H9 (cell line): ENCODE results near the gene FBXO5. TPM values are rescaled to one million over a fixed set of nuclear protein-coding genes. Genes with fewer than 3 reads are reported as not detected.

Experiments
- DNase-seq: peaks from one replicate; pipeline ENCODE4 v3.0.0-alpha.2; 2017
- H2AFZ ChIP-seq: one replicate; pipeline ENCODE4 v1.6.1; 2013; ENCODE audit warnings: mild to moderate bottlenecking, low read length, control low read depth, moderate library complexity
- H2AK5ac ChIP-seq: 2 replicates; pipeline ENCODE4 v1.6.1; 2013; ENCODE audit warnings: low read length, control low read depth, mixed read lengths; ENCODE audit not compliant: insufficient read length
- H2BK120ac ChIP-seq: one replicate; pipeline ENCODE4 v1.6.1; 2013; ENCODE audit warnings: low read depth, mild to moderate bottlenecking, low read length, control low read depth, inconsistent platforms; ENCODE audit not compliant: poor library complexity, severe bottlenecking
- H2BK12ac ChIP-seq: 2 replicates; pipeline ENCODE4 v1.6.1; 2013; ENCODE audit warnings: low read length, control low read depth, mixed read lengths, low read depth; ENCODE audit not compliant: insufficient read length
- H2BK15ac ChIP-seq: 2 replicates; pipeline ENCODE4 v1.6.1; 2013; ENCODE audit warnings: low read depth, low read length, control low read depth
- H2BK20ac ChIP-seq: one replicate; pipeline ENCODE4 v1.6.1; 2013; ENCODE audit warnings: low read depth, mild to moderate bottlenecking, low read length, control low read depth, inconsistent platforms; ENCODE audit not compliant: poor library complexity, severe bottlenecking
- H2BK5ac ChIP-seq: 2 replicates; pipeline ENCODE4 v1.6.1; 2013; ENCODE audit warnings: low read length, control low read depth, mixed read lengths; ENCODE audit not compliant: insufficient read length
- H3K14ac ChIP-seq: 2 replicates; pipeline ENCODE4 v1.6.1; 2013; ENCODE audit warnings: low read length, control low read depth; ENCODE audit not compliant: insufficient read depth
- H3K18ac ChIP-seq: 2 replicates; pipeline ENCODE4 v1.6.1; 2013; ENCODE audit warnings: low read depth, mild to moderate bottlenecking, mixed read lengths, low read length, control low read depth; ENCODE audit not compliant: insufficient read length
- H3K23ac ChIP-seq: 2 replicates; pipeline ENCODE4 v1.6.1; 2013; ENCODE audit warnings: low read length, control low read depth, mixed read lengths, low read depth; ENCODE audit not compliant: insufficient read length
- H3K23me2 ChIP-seq: 2 replicates; pipeline ENCODE4 v1.6.1; 2013; ENCODE audit warnings: low read depth, mild to moderate bottlenecking, mixed read lengths, low read length, control low read depth; ENCODE audit not compliant: insufficient read length, poor library complexity, severe bottlenecking
- H3K27ac ChIP-seq: 2 replicates; pipeline ENCODE4 v1.5.1; 2013; ENCODE audit warnings: low read length, control low read depth, mixed read lengths, low read depth; ENCODE audit not compliant: insufficient read length
- H3K27me3 ChIP-seq: 2 replicates; pipeline ENCODE4 v1.6.1; 2013; ENCODE audit warnings: low read length, control low read depth, inconsistent platforms; ENCODE audit not compliant: insufficient read depth
- H3K4ac ChIP-seq: 2 replicates; pipeline ENCODE4 v1.6.1; 2013; ENCODE audit warnings: low read depth, mild to moderate bottlenecking, control low read depth, inconsistent platforms, low read length, moderate library complexity
- H3K4me1 ChIP-seq: 2 replicates; pipeline ENCODE4 v1.6.1; 2013; ENCODE audit warnings: low read length, control low read depth, inconsistent platforms; ENCODE audit not compliant: insufficient read depth
- H3K4me2 ChIP-seq: 2 replicates; pipeline ENCODE4 v1.6.1; 2013; ENCODE audit warnings: low read length, control low read depth, mixed read lengths; ENCODE audit not compliant: insufficient read length, insufficient read depth
- H3K56ac ChIP-seq: 2 replicates; pipeline ENCODE4 v1.6.1; 2013; ENCODE audit warnings: low read depth, mild to moderate bottlenecking, mixed read lengths, low read length, control low read depth; ENCODE audit not compliant: insufficient read length
- H3K79me1 ChIP-seq: 2 replicates; pipeline ENCODE4 v1.6.1; 2013; ENCODE audit warnings: low read depth, mild to moderate bottlenecking, moderate library complexity, low read length, control low read depth, inconsistent platforms; ENCODE audit not compliant: insufficient read depth, poor library complexity, severe bottlenecking
- H3K79me2 ChIP-seq: 2 replicates; pipeline ENCODE4 v1.6.1; 2013; ENCODE audit warnings: low read length, control low read depth, inconsistent platforms; ENCODE audit not compliant: insufficient read depth
- H3K9ac ChIP-seq: 2 replicates; pipeline ENCODE4 v1.6.1; 2013; ENCODE audit warnings: low read length, control low read depth, mixed read lengths; ENCODE audit not compliant: insufficient read length; ENCODE audit errors: extremely low read depth
- H3K9me3 ChIP-seq: one replicate; pipeline ENCODE4 v1.6.1; 2013; ENCODE audit warnings: low read depth, low read length, inconsistent platforms; ENCODE audit not compliant: control insufficient read depth
- H3T11ph ChIP-seq: one replicate; pipeline ENCODE4 v1.6.1; 2013; ENCODE audit warnings: mild to moderate bottlenecking, low read length, control low read depth, inconsistent platforms
- H4K20me1 ChIP-seq: one replicate; pipeline ENCODE4 v1.6.1; 2013; ENCODE audit not compliant: control insufficient read depth, insufficient read length, insufficient read depth
- H4K5ac ChIP-seq: 2 replicates; pipeline ENCODE4 v1.6.1; 2013; ENCODE audit warnings: low read depth, mild to moderate bottlenecking, mixed read lengths, low read length, control low read depth; ENCODE audit not compliant: insufficient read length
- H4K8ac ChIP-seq: replicated peaks from 2 replicates; pipeline ENCODE4 v1.6.1; 2013; ENCODE audit warnings: low read length, control low read depth, mixed read lengths, low read depth; ENCODE audit not compliant: insufficient read length
- H4K91ac ChIP-seq: 2 replicates; pipeline ENCODE4 v1.6.1; 2013; ENCODE audit warnings: low read depth, mild to moderate bottlenecking, moderate library complexity, mixed read lengths, low read length, control low read depth; ENCODE audit not compliant: insufficient read length
- H3K27ac Mint-ChIP-seq, 3 experiments: 2 replicates in 2 of 3; 3 replicates in 1 of 3; pipeline ENCODE4 v1.8.0; 2020 to 2021; ENCODE audit warnings: mixed read lengths in 3 of 3, mild to moderate bottlenecking in 1 of 3, moderate library complexity in 1 of 3
- H3K27me3 Mint-ChIP-seq: 2 replicates; pipeline ENCODE4 v1.8.0; 2021; ENCODE audit warnings: low read depth, mild to moderate bottlenecking, moderate library complexity, mixed read lengths
- H3K36me3 Mint-ChIP-seq, 3 experiments: 2 replicates in 2 of 3; 3 replicates in 1 of 3; pipeline ENCODE4 v1.8.0; 2020 to 2021; ENCODE audit warnings: low read depth in 3 of 3, mixed read lengths in 3 of 3; ENCODE audit not compliant: insufficient read depth in 1 of 3
- H3K4me1 Mint-ChIP-seq, 2 experiments: 2 replicates each; pipeline ENCODE4 v1.8.0; 2020; ENCODE audit warnings: mixed read lengths in 2 of 2
- H3K4me3 Mint-ChIP-seq, 2 experiments: 2 replicates in 1 of 2; 3 replicates in 1 of 2; pipeline ENCODE4 v1.8.0; 2020 to 2021; ENCODE audit warnings: mild to moderate bottlenecking in 2 of 2, mixed read lengths in 2 of 2, moderate library complexity in 1 of 2
- H3K9me3 Mint-ChIP-seq, 2 experiments: 2 replicates in 1 of 2; 3 replicates in 1 of 2; pipeline ENCODE4 v1.8.0; 2020; ENCODE audit warnings: mild to moderate bottlenecking in 2 of 2, mixed read lengths in 2 of 2, moderate library complexity in 1 of 2
- CTCF ChIP-seq: fragments of 200-600 bp; sonication (generic); conservative IDR thresholded peaks from 3 replicates; pipeline ENCODE4 v1.8.0; 2021; ENCODE audit warnings: antibody characterized with exemption, mild to moderate bottlenecking
- WGBS: extraction: QIAGEN DNeasy Blood & Tissue Kit; methylation state at CpG from one replicate; pipeline ENCODE4 v1.1.7; 2013; ENCODE audit warnings: missing lambda C conversion rate, low lambda C conversion rate, mixed read lengths; ENCODE audit not compliant: insufficient read length; ENCODE audit errors: extremely low coverage; 5-methylcytosine and 5-hydroxymethylcytosine counted together
- total RNA-seq: library from RNA; stranded (reverse); gene quantifications from 2 replicates; pipeline ENCODE4 v1.2.1, GENCODE V29; 2021

The FBXO5 gene
- total RNA-seq, 1 experiment from 2014 or later, result 47.6 TPM

GRCh38 chr6:153027480-153027879 is 44.6 kb upstream of the FBXO5 start:
- Histone ChIP-seq H3K9me3 (no peaks in the 10 kb centered on the region), H3K14ac (no peak overlapping the region), H3K9ac (no peak overlapping the region), H3T11ph (no peak overlapping the region), H3K4me1 (peaks cover 5% of the 10 kb centered on the region; the same call in 1 of the 2 replicates), H2BK20ac (no peak overlapping the region), H3K18ac (no peak overlapping the region), H3K4ac (no peak overlapping the region), H3K79me2 (no peaks in the 10 kb centered on the region), H2AFZ (no peak overlapping the region), H3K27me3 (no peaks in the 10 kb centered on the region), H2BK15ac (no peak overlapping the region), H4K8ac (no peak overlapping the region), H4K20me1 (no peaks in the 10 kb centered on the region), H2BK120ac (no peak overlapping the region), H3K56ac (no peak overlapping the region), H4K91ac (no peak overlapping the region), H3K4me2 (no peak overlapping the region), H4K5ac (no peak overlapping the region), H3K23me2 (no peaks in the 10 kb centered on the region), H2BK12ac (no peak overlapping the region), H3K23ac (no peak overlapping the region), H2BK5ac (no peak overlapping the region), H3K27ac (no peak overlapping the region), H3K79me1 (no peaks in the 10 kb centered on the region), H2AK5ac (no peak overlapping the region)
- Mint-ChIP-seq H3K27me3 (no peaks in the 10 kb centered on the region), H3K4me1 (peaks cover 11 to 14% of the 10 kb centered on the region in 2 experiments), H3K27ac (no peak overlapping the region), H3K9me3 (no peaks in the 10 kb centered on the region), H3K4me3 (no peak overlapping the region), H3K36me3 (peaks cover 0 to 5% (median 0%) of the 10 kb centered on the region in 3 experiments; a peak in 1 of 7 replicates)
- no CpG with 5 or more reads among the region's 4 CpGs for WGBS
- no peak for TF ChIP-seq CTCF
- no peak for DNase-seq
